Measurements from ENCODE around the gene SIRT4.

DNA sequence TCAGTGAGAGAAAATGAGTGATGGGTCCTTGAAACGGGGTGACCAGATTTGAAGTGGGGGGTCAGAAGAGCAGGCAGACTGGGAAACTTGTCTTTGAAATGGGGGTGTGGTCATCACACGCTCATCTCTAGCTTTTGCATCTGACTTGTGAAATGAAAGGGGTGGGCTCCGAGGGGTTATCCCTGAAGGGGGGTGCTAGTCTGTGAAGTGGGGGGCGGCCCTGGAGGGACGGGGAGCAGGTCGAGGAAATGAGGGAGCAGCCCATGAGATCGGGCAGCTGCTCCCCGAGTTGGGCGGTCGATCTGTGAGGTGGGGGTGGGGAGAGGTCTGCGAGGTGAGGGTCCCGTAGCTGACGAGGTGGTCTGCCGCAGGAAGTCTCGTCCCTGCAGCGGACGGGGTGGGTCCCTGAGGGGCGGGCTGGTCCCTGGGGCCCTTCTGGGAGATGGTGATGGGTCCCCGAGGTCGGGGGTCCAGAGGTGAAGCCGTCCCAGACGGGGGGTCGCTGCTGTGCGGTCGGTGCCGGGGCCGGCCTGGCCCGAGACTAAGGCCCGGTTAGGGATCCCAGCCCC is 37.1 kb upstream of the SIRT4 start:
- TF ChIP-seq, protein P1, sequence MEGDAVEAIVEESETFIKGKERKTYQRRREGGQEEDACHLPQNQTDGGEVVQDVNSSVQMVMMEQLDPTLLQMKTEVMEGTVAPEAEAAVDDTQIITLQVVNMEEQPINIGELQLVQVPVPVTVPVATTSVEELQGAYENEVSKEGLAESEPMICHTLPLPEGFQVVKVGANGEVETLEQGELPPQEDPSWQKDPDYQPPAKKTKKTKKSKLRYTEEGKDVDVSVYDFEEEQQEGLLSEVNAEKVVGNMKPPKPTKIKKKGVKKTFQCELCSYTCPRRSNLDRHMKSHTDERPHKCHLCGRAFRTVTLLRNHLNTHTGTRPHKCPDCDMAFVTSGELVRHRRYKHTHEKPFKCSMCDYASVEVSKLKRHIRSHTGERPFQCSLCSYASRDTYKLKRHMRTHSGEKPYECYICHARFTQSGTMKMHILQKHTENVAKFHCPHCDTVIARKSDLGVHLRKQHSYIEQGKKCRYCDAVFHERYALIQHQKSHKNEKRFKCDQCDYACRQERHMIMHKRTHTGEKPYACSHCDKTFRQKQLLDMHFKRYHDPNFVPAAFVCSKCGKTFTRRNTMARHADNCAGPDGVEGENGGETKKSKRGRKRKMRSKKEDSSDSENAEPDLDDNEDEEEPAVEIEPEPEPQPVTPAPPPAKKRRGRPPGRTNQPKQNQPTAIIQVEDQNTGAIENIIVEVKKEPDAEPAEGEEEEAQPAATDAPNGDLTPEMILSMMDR (IDR thresholded peaks at IDR 0.05; ENCODE audit: low read depth, low read length): no peak
- no peak for TF ChIP-seq POLR2A (IDR thresholded peaks at IDR 0.05; ENCODE audit: extremely low read depth, insufficient read length)
